Mesendoderm (in vitro differentiated cells): ENCODE results near the gene PCF11.

ENCODE experiments used
- DNase-seq: peaks from one replicate; pipeline ENCODE4 v3.0.0; 2013
- H2AK5ac ChIP-seq: 2 replicates; pipeline ENCODE4 v1.6.1; 2013; ENCODE audit warnings: low read length, inconsistent platforms
- H2BK120ac ChIP-seq: 2 replicates; pipeline ENCODE4 v1.6.1; 2013; ENCODE audit warnings: low read depth, mild to moderate bottlenecking, low read length, moderate library complexity, mixed read lengths
- H2BK15ac ChIP-seq: replicated peaks from 2 replicates; pipeline ENCODE4 v1.6.1; 2013; ENCODE audit warnings: low read depth, mild to moderate bottlenecking, moderate library complexity
- H2BK5ac ChIP-seq: 2 replicates; pipeline ENCODE4 v1.6.1; 2013; ENCODE audit warnings: low read length, inconsistent platforms
- H3K18ac ChIP-seq: 2 replicates; pipeline ENCODE4 v1.6.1; 2013; ENCODE audit warnings: mild to moderate bottlenecking, low read length, mixed read lengths
- H3K23ac ChIP-seq: one replicate; pipeline ENCODE4 v1.6.1; 2013; ENCODE audit warnings: low read length
- H3K27ac ChIP-seq: 2 replicates; pipeline ENCODE4 v1.5.1; 2013; ENCODE audit warnings: low read depth, mild to moderate bottlenecking, inconsistent platforms, low read length, moderate library complexity
- H3K27me3 ChIP-seq: 2 replicates; pipeline ENCODE4 v1.6.1; 2013; ENCODE audit warnings: low read length, control low read depth, mild to moderate bottlenecking, inconsistent platforms; ENCODE audit not compliant: insufficient read depth, poor library complexity
- H3K36me3 ChIP-seq: 2 replicates; pipeline ENCODE4 v1.6.1; 2013; ENCODE audit warnings: low read length, inconsistent platforms; ENCODE audit not compliant: control insufficient read depth, insufficient read depth
- H3K4ac ChIP-seq: one replicate; pipeline ENCODE4 v1.6.1; 2013; ENCODE audit warnings: low read depth, mild to moderate bottlenecking, low read length, moderate library complexity
- H3K4me1 ChIP-seq: 2 replicates; pipeline ENCODE4 v1.6.1; 2013; ENCODE audit warnings: low read depth, low read length, inconsistent platforms; ENCODE audit not compliant: control insufficient read depth
- H3K4me2 ChIP-seq: 2 replicates; pipeline ENCODE4 v1.6.1; 2013; ENCODE audit warnings: low read length
- H3K4me3 ChIP-seq: 2 replicates; pipeline ENCODE4 v1.5.1; 2013; ENCODE audit warnings: mild to moderate bottlenecking, low read length
- H3K56ac ChIP-seq: one replicate; pipeline ENCODE4 v1.6.1; 2013; ENCODE audit warnings: low read length
- H3K79me1 ChIP-seq: 2 replicates; pipeline ENCODE4 v1.6.1; 2013; ENCODE audit warnings: low read length, inconsistent platforms
- H3K79me2 ChIP-seq: 2 replicates; pipeline ENCODE4 v1.6.1; 2013; ENCODE audit warnings: mild to moderate bottlenecking, low read length; ENCODE audit not compliant: control insufficient read depth, insufficient read depth
- H3K9ac ChIP-seq: 2 replicates; pipeline ENCODE4 v1.6.1; 2013; ENCODE audit warnings: low read length, inconsistent platforms
- H4K5ac ChIP-seq: one replicate; pipeline ENCODE4 v1.6.1; 2013; ENCODE audit warnings: low read length
- H4K8ac ChIP-seq: one replicate; pipeline ENCODE4 v1.6.1; 2013; ENCODE audit warnings: low read depth, mild to moderate bottlenecking, control low read depth, low read length, moderate library complexity
- WGBS: extraction: QIAGEN DNeasy Blood & Tissue Kit; methylation state at CpG from one replicate; pipeline ENCODE4 v1.1.7; 2013; ENCODE audit warnings: low lambda C conversion rate, missing lambda C conversion rate; ENCODE audit not compliant: insufficient coverage; ENCODE audit errors: extremely low coverage; 5-methylcytosine and 5-hydroxymethylcytosine counted together

The PCF11 gene

GRCh38 chr11:83157594-83158356 is 844 bp downstream of the PCF11 start:
- Histone ChIP-seq H3K18ac (peak overlapping the region; percentile 88), H3K27ac (peak overlapping the region; percentile 95), H2AK5ac (no peak overlapping the region), H3K23ac (no peak overlapping the region), H2BK5ac (peak overlapping the region; percentile 7), H3K4ac (peak overlapping the region; percentile 82), H3K4me2 (no peak overlapping the region), H3K56ac (peak overlapping the region; percentile 98), H3K36me3 (no peaks in the 10 kb centered on the region), H3K79me2 (peaks cover 47% of the 10 kb centered on the region), H3K4me1 (peaks cover 6% of the 10 kb centered on the region), H3K4me3 (peak overlapping the region; percentile 82), H2BK15ac (no peak overlapping the region), H4K5ac (no peak overlapping the region), H4K8ac (peak overlapping the region; percentile 41), H2BK120ac (no peak overlapping the region), H3K9ac (peak overlapping the region; percentile 76), H3K27me3 (no peaks in the 10 kb centered on the region), H3K79me1 (no peaks in the 10 kb centered on the region)
- no CpG with 5 or more reads among the region's 18 CpGs for WGBS
- peak; percentile 74 for DNase-seq

GRCh38 chr11:83158357-83158786 is 1.4 kb downstream of the PCF11 start:
- Histone ChIP-seq H3K56ac (peak overlapping the region; percentile 98), H3K18ac (peak overlapping the region; percentile 88), H3K4ac (no peak overlapping the region), H3K9ac (peak overlapping the region; percentile 76), H3K27me3 (no peaks in the 10 kb centered on the region), H3K4me3 (peak overlapping the region; percentile 82), H2BK15ac (no peak overlapping the region), H3K4me2 (peak overlapping the region; percentile 19), H4K5ac (no peak overlapping the region), H3K27ac (no peak overlapping the region), H2AK5ac (no peak overlapping the region), H3K79me1 (no peaks in the 10 kb centered on the region), H3K4me1 (peaks cover 6% of the 10 kb centered on the region), H2BK120ac (no peak overlapping the region), H2BK5ac (no peak overlapping the region), H4K8ac (no peak overlapping the region), H3K79me2 (peaks cover 50% of the 10 kb centered on the region), H3K36me3 (no peaks in the 10 kb centered on the region), H3K23ac (no peak overlapping the region)
- no CpG with 5 or more reads among the region's 5 CpGs for WGBS
- peak; percentile 58 for DNase-seq

- H3K4ac ChIP-seq = no peak overlapping the region
- H3K9ac ChIP-seq = peak overlapping the region; percentile 61
- H3K23ac ChIP-seq = no peak overlapping the region
- H3K27ac ChIP-seq = no peak overlapping the region
- no peak overlapping the region for H4K8ac ChIP-seq
- no CpG with 5 or more reads among the region's 15 CpGs for WGBS
- H3K36me3 ChIP-seq = peaks cover 2% of the 10 kb centered on the region
- no peak overlapping the region for H2BK120ac ChIP-seq
- H3K56ac ChIP-seq = peak overlapping the region; percentile 81
- no peak overlapping the region for H4K5ac ChIP-seq
- H3K4me3 ChIP-seq = peak overlapping the region; percentile 50
- H2AK5ac ChIP-seq = no peak overlapping the region
- H3K79me1 ChIP-seq = peaks cover 2% of the 10 kb centered on the region
- no peak overlapping the region for H2BK15ac ChIP-seq
- DNase-seq = no peak
- peaks cover 6% of the 10 kb centered on the region for H3K4me1 ChIP-seq
- H3K4me2 ChIP-seq = peak overlapping the region; percentile 85
- peaks cover 54% of the 10 kb centered on the region for H3K79me2 ChIP-seq
- no peaks in the 10 kb centered on the region for H3K27me3 ChIP-seq
- H3K18ac ChIP-seq = no peak overlapping the region
- no peak overlapping the region for H2BK5ac ChIP-seq
These were observed 2.3 kb downstream of the PCF11 start for GRCh38 chr11:83158965-83159901.

GRCh38 chr11:83159902-83160865 is 3.3 kb downstream of the PCF11 start:
- peaks cover 6% of the 10 kb centered on the region for H3K4me1 ChIP-seq
- no peak overlapping the region for H4K5ac ChIP-seq
- H3K79me1 ChIP-seq = peaks cover 4% of the 10 kb centered on the region
- H3K27me3 ChIP-seq = no peaks in the 10 kb centered on the region
- peaks cover 57% of the 10 kb centered on the region for H3K79me2 ChIP-seq
- no peak overlapping the region for H3K27ac ChIP-seq
- H3K18ac ChIP-seq = no peak overlapping the region
- H2BK120ac ChIP-seq = no peak overlapping the region
- no peak overlapping the region for H3K4ac ChIP-seq
- WGBS = no CpG with 5 or more reads among the region's 6 CpGs
- H2BK15ac ChIP-seq = no peak overlapping the region
- no peak overlapping the region for H2BK5ac ChIP-seq
- peaks cover 2% of the 10 kb centered on the region for H3K36me3 ChIP-seq
- no peak overlapping the region for H3K23ac ChIP-seq
- H3K4me3 ChIP-seq = no peak overlapping the region
- H3K4me2 ChIP-seq = peak overlapping the region; percentile 42
- H3K56ac ChIP-seq = peak overlapping the region; percentile 58
- H4K8ac ChIP-seq = no peak overlapping the region
- DNase-seq = no peak
- H2AK5ac ChIP-seq = no peak overlapping the region
- peak overlapping the region; percentile 52 for H3K9ac ChIP-seq

- no peak overlapping the region for H3K56ac ChIP-seq
- H3K4ac ChIP-seq = no peak overlapping the region
- no peak overlapping the region for H2BK15ac ChIP-seq
- no peak overlapping the region for H2BK5ac ChIP-seq
- H3K79me1 ChIP-seq = peaks cover 8% of the 10 kb centered on the region
- no peaks in the 10 kb centered on the region for H3K27me3 ChIP-seq
- no peak overlapping the region for H3K23ac ChIP-seq
- H3K36me3 ChIP-seq = peaks cover 2% of the 10 kb centered on the region
- peaks cover 65% of the 10 kb centered on the region for H3K79me2 ChIP-seq
- no peak overlapping the region for H2AK5ac ChIP-seq
- H2BK120ac ChIP-seq = no peak overlapping the region
- no peak overlapping the region for H3K27ac ChIP-seq
- H4K5ac ChIP-seq = no peak overlapping the region
- no peak for DNase-seq
- WGBS = no CpG with 5 or more reads among the region's 1 CpG
- H3K4me3 ChIP-seq = no peak overlapping the region
- no peak overlapping the region for H4K8ac ChIP-seq
- peaks cover 6% of the 10 kb centered on the region for H3K4me1 ChIP-seq
- no peak overlapping the region for H3K9ac ChIP-seq
- H3K18ac ChIP-seq = no peak overlapping the region
- H3K4me2 ChIP-seq = no peak overlapping the region
These were observed 4.8 kb downstream of the PCF11 start for GRCh38 chr11:83161610-83162199.
